Right forelimb (tissue), 1 donor: ENCODE measurements around the gene MMP11.

ENCODE experiments used
- DNase-seq: peaks from one replicate; pipeline ENCODE4 v3.0.0-alpha.2; 2018

The MMP11 gene

DNA sequence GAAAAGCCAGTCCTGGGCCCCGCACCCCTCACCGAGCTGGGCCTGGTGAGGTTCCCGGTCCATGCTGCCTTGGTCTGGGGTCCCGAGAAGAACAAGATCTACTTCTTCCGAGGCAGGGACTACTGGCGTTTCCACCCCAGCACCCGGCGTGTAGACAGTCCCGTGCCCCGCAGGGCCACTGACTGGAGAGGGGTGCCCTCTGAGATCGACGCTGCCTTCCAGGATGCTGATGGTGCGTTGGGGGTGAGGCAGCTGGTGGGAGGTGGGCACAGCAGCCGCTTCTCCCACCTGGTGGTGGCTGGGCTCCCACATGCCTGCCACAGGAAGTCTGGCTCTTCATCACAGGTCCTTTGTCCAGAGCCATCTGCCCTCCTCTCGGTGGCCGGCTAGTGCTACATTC, 9.6 kb downstream of the MMP11 start:
- no peak for DNase-seq

DNA sequence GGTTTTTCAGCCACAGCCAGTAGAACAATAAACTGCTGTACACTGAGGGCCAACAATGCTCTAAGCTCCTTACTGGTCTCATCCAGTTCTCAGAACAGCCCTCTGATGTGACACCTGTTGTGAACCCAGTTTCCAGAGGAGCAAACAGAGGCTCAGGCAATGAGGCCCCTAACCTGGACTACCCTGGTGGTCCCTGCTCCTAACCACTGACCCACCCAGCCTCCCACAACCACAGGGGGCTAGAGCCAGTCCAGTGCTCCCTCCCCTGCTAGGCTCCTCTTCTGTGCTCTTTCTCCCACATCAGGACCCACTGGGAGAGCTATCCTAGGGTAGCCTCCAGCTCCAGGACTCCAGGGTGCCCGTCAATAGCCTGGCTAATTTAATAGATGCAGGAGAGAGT, 10.1 kb downstream of the MMP11 start:
- no peak for DNase-seq

DNA sequence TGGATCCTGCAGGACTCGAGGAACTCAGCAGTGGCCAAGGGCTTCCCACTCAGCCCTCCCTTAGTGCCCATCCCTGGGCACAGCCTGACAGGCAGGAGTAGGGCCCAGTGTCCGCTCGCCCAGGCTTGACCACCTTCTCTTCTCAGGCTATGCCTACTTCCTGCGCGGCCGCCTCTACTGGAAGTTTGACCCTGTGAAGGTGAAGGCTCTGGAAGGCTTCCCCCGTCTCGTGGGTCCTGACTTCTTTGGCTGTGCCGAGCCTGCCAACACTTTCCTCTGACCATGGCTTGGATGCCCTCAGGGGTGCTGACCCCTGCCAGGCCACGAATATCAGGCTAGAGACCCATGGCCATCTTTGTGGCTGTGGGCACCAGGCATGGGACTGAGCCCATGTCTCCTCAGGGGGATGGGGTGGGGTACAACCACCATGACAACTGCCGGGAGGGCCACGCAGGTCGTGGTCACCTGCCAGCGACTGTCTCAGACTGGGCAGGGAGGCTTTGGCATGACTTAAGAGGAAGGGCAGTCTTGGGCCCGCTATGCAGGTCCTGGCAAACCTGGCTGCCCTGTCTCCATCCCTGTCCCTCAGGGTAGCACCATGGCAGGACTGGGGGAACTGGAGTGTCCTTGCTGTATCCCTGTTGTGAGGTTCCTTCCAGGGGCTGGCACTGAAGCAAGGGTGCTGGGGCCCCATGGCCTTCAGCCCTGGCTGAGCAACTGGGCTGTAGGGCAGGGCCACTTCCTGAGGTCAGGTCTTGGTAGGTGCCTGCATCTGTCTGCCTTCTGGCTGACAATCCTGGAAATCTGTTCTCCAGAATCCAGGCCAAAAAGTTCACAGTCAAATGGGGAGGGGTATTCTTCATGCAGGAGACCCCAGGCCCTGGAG, 10.9 kb downstream of the MMP11 start:
- no peak for DNase-seq

DNA sequence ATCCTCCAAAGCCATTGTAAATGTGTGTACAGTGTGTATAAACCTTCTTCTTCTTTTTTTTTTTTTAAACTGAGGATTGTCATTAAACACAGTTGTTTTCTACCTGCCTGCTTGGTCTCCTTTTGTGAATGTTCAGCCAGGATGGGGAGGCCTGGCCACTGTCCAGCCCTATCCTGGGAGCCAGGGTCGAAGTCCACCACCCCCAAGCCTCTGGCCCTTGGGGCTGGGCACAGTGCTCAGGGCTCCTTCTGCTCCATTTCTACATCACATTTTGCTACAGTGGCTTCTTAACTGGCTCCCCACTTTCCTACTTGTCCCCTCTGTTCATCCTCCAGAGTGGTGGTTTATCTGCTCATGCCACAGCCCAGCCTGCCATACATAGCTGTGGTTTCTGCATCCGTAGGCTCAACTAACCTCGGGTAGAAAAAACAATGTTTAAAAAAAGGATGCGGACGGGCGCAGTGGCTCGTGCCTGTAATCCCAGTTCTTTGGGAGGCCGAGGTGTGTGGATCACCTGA, 11.6 kb downstream of the MMP11 start:
- no peak for DNase-seq

DNA sequence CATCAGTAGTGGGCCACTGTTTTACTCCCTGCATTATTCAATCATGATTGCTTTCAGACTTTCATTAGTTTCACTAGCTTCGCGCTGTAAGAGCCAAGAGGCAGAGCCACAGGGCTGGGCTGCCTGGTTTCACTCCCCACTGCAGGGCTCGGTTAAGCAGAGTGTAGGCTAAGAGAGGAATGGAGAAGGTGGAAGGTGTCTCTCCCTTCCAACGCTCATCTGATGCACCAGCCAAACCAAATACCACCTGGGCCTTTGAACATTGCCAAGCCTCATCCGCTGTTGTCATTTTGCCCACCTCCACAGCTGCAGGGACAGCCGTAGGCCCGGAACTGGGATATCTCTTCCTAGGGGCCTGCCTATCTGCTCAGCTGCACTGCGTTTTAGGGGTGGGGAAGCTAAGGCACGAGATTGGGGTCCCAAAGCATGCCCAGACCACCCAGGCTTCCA, 13.6 kb downstream of the MMP11 start:
- no peak for DNase-seq

DNA sequence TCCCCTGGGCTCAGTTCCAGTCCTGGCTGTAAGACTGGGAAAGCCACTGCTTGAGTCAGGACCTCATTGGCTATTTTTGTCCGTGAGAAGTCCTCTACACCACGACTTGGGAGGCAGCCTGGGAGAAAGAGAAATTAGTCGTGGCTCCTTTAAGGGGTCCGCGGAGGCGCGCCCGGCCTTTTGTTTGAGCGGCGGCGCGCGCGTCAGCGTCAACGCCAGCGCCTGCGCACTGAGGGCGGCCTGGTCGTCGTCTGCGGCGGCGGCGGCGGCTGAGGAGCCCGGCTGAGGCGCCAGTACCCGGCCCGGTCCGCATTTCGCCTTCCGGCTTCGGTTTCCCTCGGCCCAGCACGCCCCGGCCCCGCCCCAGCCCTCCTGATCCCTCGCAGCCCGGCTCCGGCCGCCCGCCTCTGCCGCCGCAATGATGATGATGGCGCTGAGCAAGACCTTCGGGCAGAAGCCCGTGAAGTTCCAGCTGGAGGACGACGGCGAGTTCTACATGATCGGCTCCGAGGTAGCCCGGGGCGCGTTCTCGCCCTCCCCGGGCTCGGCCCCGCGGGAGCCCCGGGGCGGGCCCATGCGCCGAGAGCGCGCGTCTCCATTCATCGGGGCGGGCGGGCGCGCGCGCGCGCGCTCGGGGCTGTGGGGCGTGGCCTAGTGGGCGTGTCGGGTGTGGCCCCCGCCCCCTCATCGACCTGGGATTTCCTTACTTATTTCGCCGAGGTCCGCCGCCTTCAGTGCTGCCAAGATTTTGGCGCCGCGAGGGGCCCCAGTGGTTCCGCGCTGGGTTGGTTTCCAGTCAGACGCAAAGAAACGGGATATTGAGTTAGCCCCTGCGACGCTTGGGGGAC, 14.3 kb downstream of the MMP11 start, which contains the start of gene SMARCB1:
Gene SMARCB1, plus strand, starts transcription at position 215 of the 848 bp plus-strand sequence. Its CDS starts 204 bp downstream, at position 419.
- peak; percentile 95 for DNase-seq

DNA sequence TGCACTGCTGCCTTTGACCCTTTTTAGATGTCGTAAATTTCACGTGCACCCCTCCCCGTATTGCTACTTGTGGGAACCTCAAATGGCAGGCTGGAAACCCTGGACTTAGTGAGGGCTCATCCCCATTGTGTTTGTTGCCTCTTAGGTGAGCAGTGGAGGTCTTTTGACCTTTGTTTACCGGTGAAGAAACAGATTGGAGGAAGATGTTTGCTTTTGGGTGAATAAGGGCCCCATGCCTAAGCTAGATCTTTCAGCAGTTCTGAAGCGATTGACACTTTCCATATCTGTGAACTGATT, 14.9 kb downstream of the MMP11 start:
- no peak for DNase-seq

DNA sequence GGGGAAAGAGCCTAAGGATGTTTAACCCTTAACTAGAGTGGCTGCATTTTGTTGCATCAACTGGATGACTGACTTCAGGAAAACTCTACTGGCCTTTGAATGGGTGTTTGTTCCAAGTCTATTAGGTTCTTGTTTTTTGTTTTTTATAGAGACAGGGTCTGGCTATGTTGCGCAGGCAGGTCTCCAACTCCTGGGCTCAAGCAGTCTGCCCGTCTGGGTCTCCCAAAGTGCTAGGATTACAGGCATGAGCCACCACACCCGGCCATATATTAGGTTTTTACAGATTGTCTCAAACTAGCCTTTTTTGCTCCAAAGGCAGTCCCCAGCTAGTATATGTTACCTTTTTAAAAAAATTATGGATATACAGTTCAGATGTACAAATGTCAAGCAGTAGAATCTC, 15.3 kb downstream of the MMP11 start:
- no peak for DNase-seq

DNA sequence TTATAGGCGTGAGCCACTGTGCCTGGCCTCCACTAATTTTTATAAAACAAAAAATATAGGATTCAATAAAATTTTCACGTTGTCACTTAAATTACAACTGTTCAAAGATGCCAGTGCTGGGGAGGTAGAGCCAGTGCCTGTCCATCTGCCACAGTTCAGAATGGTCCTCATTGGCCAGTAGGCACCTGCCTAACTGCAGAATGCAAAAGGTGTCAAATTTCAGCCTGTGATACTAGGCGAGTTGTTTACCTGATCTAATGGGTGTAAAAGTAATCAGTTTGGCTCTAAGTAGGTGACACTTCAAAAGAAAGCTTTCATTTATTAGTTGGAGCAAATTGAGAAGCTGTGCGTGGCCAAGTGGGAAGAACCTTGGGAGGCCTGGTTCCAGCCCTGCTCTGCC, 16.5 kb downstream of the MMP11 start:
- no peak for DNase-seq

DNA sequence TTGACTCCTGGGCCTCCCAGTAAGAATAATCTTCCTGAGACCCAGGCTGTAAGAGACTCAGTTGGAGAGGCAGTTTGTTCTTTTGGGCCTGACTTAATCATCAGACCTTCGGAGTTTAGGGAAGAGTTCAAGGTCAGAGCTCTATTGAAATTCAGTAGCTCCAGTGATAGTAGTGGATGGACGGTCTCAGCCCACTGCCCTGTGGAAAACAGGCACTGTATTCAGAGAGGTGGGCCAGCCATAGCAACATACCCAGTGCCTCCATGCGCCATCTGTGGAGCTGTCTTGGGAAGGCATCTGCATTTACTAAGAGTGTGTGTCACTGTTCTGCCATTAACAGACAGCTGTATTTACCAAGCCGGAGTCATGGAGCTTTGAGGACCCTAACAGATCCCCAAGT, 17.0 kb downstream of the MMP11 start:
- no peak for DNase-seq

DNA sequence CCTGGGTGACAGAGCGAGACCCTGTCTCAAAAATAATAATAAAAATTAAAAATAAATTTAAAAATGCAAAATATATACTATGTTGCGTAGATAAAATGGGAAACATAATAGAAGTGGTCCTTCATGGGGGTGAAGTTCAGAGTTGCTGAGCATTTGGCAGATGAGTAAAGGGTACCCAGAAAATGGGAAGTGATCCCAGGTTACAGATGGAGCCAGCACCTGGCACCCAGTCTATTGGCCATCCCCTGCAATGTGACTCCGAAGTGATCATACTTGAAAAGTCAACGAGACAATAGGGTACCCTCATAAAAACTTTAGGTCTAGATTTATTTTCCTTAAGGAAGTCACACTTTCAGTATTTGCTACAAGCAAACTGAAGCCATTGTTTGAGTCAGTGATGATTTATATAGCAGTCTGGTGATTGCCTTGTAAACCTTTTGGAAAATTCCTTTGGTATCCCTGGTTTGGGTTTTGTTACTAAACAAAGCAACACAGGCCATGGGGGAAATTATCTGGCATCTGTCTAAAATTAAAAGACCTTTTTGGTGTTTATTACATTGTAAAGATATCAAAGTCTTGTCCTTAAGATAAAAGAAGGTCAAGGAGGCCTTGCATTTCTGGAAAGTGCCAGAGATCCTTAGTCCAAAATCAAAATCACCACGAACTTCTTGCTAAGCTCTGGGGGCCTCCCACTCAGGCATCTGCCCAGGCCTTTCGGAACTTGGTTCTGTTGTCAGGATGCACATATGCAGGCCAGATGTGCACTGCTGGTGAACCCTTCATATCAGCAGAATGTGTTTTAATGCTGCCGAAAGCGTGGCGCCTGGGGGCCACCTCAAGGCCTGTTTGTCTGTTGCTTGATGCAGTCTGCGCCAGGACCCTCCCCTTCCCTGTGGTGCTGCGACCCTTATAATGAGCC, 18.4 kb downstream of the MMP11 start:
- DNase-seq = peak; percentile 70

DNA sequence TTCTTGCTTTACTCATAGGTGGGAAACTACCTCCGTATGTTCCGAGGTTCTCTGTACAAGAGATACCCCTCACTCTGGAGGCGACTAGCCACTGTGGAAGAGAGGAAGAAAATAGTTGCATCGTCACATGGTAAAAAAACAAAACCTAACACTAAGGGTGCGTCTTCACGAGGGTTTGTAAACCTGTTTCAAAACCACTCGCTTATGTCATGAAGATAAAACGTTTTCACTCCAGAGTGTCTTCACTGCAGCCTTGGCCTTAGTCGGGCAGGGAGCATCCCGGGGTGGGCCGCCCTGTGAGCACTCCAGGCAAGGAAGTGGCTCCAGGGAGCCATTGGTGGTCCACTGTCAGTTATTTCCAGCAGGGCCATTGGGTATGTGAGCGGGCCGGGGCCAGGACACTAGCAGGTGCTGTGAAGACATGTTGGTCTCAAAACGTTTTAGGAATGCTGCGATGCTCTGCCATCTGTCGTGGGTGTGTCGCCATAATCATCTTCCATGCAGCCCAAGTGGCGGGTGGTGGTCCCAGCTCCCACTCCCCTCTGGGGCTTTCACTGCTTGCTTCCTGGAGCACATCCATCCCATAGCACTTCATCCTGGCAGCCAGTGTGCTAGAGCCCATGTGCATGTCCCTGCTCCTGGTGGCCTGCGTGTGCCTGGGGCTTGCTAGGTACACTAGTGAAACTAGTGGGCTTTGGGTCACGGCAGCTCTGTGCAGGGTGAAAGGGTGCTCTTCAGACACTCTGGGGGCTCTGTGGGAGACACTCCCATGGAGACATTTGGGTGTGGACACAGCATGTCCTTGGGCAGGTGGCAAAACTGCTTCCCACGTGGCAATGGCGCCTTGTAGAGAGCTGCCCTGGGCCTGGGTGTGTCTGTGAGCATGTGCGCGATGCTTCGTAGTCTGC, 19.3 kb downstream of the MMP11 start:
- DNase-seq = no peak

DNA sequence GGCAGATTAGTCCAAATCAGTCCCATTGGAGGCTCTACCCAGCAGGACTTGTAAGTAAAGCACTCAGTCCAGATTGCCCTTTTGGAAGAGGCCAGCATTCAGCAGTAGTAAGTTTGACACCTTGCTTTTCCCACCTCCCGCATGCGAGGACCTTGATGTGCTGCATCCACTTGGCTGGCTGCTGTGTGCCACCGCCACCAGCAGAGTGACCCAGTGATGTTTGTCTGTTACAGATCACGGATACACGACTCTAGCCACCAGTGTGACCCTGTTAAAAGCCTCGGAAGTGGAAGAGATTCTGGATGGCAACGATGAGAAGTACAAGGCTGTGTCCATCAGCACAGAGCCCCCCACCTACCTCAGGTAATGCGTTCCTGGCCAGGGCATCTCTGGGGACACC, 20.7 kb downstream of the MMP11 start:
- DNase-seq = no peak

DNA sequence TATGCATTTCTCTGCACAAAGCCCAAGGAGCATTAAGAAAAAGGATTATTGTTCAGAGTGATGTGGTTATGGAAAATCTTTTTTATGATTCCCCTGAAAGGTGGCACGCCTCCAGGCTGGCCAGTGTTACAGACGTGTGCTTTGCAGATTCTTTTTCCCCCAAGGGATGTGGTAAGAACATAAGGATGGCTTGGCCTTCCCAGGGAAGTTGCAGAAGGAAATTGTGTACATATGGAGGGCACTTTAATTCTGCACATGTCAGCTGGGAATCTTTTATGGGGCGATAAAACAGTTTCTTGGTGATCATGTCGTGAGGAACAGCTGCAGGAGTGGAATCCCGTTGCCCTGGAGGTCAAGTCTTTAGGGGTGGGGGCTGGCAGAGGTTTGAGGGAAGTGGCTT, 23.8 kb downstream of the MMP11 start:
- no peak for DNase-seq

DNA sequence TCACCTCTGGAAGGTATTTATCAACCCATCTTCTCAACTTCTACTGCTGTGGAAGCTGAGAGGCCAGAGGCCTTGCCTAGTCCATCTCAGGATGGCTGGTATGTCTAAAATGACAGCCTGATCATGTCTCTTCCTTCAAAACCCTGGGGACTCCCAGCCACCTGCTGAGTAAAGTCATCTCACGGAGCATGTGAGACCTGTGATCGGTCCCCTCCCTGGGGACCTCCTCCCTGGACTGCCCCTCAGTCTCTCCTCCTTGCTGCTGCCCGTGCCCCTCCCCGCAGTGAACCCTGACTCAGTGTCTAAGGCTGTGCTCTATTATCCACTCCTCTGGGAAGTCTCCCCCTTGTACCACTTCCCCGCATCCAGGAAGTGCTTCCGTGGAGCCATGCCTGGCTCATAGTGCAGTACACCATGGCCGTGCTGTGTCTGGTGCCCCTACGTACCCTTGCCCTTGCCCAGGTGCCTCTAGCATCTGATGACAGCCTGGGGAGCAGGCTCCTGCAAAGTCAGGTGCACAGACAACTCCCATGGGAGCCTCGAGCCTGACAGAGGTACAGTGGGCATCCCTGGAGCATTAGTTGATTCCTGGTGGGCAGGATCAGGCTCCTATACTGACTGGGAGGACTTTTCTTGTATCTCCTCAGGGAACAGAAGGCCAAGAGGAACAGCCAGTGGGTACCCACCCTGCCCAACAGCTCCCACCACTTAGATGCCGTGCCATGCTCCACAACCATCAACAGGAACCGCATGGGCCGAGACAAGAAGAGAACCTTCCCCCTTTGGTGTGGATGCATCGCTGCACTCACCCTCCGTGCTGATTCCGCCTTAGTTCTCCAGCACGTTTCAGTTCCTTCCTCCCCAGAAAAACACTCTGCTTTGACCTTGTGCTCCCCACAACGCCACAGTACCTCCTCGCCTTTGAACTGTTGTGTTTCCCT, 27.9 kb downstream of the MMP11 start:
- DNase-seq = no peak

DNA sequence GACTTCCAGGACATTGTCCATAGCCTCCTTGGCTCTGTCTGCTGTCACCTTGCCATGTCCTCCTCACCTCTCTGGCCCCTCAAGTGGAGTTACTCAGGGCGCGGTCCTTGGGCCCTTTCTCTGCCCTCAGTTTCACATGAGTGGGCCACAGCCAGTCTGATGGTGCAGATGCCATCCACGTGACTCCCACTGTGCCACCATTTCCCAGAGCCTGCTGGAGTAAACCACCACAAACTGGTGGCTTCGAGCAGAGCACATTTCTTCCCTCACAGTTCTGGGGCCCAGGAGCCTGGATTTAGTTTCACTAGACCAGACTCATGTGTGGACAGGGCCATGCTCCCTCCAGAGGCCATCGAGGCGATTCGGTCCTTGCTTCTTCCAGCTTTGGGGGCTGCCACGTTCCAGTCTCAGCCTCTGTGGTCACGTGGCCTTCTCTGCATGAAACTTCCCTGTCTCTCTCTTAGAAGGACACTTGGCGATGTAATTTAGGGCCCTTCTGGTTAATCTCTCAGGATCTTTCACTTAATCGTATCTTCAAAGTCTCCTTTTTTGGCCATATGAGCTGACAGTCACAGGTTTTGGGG, 28.7 kb downstream of the MMP11 start:
- DNase-seq = no peak

DNA sequence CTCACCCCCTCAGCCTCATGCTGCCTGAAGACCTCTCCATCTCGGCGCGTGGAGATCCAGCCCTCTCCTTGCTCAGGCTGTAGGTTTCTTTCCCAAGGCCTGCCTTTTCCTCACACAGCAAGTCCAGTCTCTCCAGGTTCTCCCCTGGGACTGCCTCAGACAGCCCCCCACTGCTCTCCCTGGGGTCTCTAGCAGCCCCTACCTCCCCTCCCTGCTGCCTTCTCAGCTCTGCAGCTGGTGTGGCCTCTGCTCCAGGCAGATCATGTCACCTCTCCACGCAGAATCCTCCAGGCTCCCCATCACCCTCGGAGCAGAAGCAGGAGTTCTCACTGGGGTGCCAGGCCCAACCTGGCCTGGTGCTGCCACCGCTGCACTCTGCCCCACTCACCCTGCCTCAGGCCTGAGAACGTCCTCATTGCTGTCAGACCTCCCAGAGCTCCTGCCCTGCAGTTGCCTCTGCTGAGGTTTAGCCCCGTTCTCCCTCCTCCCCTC, 29.3 kb downstream of the MMP11 start:
- no peak for DNase-seq

DNA sequence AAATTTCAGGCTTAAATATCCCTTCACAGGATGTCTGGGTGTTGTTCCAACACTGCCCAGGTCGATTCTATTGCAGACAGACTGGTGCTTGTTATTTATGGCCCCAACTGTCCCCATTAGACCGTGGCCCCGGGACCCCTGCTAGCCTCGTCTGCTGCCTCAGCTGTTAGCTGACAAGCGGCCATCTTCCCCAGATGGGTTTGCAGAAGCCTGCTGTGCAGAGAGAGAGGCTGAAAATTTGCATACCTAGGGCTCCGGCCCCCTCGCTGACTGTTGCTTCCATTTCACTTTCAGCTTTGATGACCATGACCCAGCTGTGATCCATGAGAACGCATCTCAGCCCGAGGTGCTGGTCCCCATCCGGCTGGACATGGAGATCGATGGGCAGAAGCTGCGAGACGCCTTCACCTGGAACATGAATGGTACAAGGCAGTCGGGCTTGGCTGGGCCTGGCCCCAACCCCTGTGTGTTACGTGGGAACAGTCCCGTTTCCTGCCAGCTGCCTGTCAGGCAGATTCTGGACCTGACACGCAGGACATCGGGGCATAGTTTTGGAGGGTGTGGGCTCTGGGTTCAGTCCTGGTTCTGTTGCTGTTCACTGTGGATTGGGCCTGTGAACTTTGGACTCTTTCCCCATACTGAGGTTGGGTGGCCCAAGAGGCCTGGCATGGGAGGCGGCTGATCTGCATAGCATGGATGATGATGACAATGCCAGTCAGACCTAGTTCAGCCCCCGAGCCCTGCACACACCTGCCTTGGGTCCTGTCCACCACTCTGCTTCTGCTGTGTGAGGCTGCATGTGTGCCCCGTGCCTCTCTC, 30.6 kb downstream of the MMP11 start:
- DNase-seq = no peak

DNA sequence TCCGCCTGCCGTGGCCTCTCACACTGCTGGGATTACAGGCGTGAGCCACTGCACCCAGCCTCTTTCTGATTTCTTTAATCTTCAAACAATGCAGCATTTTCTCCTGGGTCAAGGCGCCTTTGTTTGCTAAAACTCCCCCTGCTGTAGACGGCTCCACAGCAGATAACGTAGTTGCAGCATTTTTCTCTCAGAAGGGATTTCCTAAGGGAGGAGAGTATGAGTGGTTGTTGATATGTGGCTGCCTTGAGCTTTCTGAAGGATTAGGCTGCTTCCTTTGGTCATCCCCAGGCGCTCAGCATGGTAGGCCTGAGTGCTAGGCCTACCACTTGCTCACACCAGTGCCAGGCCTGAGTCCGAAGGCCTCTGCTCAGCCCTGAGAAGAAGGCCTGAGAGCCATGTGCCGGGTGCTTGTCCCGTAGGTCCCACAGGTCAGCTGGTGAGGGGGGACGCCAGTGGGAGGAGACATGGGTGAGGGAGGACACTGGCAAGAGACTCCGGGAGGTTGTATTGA, 32.2 kb downstream of the MMP11 start:
- DNase-seq = no peak
